ENCODE results near the gene ACOT8.
A peak's percentile ranks its signal among the peaks of the same experiment; 100 is the strongest.

- TF ChIP-seq, protein P1, sequence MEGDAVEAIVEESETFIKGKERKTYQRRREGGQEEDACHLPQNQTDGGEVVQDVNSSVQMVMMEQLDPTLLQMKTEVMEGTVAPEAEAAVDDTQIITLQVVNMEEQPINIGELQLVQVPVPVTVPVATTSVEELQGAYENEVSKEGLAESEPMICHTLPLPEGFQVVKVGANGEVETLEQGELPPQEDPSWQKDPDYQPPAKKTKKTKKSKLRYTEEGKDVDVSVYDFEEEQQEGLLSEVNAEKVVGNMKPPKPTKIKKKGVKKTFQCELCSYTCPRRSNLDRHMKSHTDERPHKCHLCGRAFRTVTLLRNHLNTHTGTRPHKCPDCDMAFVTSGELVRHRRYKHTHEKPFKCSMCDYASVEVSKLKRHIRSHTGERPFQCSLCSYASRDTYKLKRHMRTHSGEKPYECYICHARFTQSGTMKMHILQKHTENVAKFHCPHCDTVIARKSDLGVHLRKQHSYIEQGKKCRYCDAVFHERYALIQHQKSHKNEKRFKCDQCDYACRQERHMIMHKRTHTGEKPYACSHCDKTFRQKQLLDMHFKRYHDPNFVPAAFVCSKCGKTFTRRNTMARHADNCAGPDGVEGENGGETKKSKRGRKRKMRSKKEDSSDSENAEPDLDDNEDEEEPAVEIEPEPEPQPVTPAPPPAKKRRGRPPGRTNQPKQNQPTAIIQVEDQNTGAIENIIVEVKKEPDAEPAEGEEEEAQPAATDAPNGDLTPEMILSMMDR (IDR thresholded peaks at IDR 0.05 in 4 of 5, conservative IDR thresholded peaks at IDR 0.05 in 1 of 5), result no peak
- TF ChIP-seq POLR2A (IDR thresholded peaks at IDR 0.05), result peak in 1 of 2 donors; percentile 22
Measured at GRCh38 chr20:45812157-45813005, 44.8 kb downstream of the ACOT8 start, which contains the start of gene UBE2C.
